ENCODE results near the gene GJC2. TPM values are rescaled to one million over a fixed set of nuclear protein-coding genes. Genes with fewer than 3 reads are reported as not detected.
A peak's percentile ranks its signal among the peaks of the same experiment; 100 is the strongest.

GJC2 gene
- polyA plus RNA-seq, 1 experiment = 1.2 TPM

DNA sequence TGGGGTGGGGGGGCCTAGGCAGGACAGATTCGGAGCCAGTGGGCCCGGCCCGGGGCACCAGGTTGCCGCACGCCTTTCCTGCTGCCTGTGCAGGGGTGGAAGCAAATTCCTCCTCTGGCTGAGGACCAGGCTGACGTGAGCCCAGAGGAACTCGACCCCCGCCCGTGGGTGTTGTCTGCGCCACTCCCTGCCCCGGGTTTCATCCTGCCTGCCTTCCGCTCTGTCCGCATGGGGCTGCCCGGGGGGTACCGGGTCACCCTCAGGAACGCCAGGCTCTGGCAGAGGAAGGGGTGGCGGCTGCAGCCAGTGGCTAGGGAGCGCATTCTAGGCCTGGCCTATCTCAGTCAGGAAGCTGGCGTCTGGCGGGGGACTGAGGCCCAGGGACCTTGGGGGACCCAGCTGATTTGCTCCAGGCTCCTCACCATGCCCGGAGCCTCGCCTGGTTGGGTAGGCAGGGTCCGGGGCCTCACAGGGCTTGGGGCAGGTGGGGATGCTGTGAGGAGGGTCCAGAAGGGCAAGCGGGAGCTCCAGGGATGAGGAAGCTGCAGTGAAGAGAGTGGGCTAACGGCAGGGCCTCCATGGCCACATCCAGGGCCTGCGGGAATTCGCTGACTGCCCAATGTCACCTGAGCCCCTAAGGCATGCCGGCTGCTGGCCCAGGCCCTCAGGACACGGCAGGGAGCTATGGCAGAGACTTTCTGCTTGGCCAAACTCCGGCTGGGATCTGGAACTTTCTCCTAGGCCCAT, 13.4 kb downstream of the GJC2 start:
- DNase-seq (ENCODE audit: low read depth, low spot score) = no peak
- H3K27me3 ChIP-seq (ENCODE audit: control insufficient read depth, insufficient read depth, low read length) = peaks cover 4% of the 10 kb centered on the region
- ChIA-PET CTCF (interaction anchor here (2.2 to 3.5 kb wide), 2 partner anchors 11 to 32 kb away, joined by 7 to 26 read pairs; no protein-coding TSS in a partner anchor), POLR2A (no interaction called here)
- no peak overlapping the region for H3K4me3 ChIP-seq (ENCODE audit: low read depth, low read length)
- peaks cover 2% of the 10 kb centered on the region; the same call in 1 of the 2 replicates for H3K9me3 ChIP-seq (ENCODE audit: control insufficient read depth, insufficient read depth, low read length)
- TF ChIP-seq, protein P1, sequence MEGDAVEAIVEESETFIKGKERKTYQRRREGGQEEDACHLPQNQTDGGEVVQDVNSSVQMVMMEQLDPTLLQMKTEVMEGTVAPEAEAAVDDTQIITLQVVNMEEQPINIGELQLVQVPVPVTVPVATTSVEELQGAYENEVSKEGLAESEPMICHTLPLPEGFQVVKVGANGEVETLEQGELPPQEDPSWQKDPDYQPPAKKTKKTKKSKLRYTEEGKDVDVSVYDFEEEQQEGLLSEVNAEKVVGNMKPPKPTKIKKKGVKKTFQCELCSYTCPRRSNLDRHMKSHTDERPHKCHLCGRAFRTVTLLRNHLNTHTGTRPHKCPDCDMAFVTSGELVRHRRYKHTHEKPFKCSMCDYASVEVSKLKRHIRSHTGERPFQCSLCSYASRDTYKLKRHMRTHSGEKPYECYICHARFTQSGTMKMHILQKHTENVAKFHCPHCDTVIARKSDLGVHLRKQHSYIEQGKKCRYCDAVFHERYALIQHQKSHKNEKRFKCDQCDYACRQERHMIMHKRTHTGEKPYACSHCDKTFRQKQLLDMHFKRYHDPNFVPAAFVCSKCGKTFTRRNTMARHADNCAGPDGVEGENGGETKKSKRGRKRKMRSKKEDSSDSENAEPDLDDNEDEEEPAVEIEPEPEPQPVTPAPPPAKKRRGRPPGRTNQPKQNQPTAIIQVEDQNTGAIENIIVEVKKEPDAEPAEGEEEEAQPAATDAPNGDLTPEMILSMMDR (IDR thresholded peaks at IDR 0.05; ENCODE audit: low read depth, low read length) = no peak
- no peak overlapping the region for H3K27ac ChIP-seq (ENCODE audit: low read depth, low read length)

DNA sequence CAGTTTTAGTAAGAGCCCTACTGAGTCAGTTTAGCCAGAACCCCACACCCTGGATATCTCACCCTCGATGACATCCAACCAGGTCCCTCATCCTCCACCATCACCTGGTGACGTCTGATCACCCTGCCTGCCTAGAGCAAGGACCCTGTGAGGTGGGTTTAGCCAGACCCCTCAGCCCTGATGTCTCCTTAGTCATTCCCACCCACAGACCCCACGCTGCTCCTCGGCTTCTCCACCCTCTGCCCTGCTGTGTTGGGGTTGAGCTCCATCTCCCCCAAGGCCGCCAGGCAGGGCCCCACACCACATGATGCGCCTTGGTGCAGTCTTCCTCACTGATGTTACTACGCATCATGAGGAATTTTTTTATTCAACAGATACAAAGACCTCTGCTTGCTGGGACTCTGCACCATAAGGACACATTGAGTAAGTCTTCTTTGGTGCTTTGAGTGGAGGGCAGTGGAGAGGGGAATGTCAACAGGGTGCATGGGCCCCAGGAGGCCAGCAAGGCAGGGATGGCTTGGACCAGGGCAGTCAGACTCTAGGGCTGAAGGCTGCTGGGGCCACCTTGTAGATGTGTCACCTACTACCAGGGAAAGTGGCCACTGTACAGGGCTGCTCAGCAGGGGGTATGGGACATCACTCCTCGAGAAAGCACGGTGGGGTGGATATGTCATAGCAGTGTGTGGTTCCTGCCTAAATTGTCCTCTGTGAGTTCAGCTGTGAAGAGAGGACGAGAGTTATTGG, 14.2 kb downstream of the GJC2 start:
- TF ChIP-seq, protein P1 (IDR thresholded peaks at IDR 0.05; ENCODE audit: low read depth, low read length) = no peak
- POLR2A ChIA-PET = interaction anchor here (1.9 kb wide), 1 partner anchor 24 kb away, joined by 11 read pairs; the partner anchor contains the start of gene GUK1
- H3K27ac ChIP-seq (ENCODE audit: low read depth, low read length) = no peak overlapping the region

GRCh38 chr1:228164561-228165371, 15.0 kb downstream of the GJC2 start:
- H3K27me3 ChIP-seq (ENCODE audit: control insufficient read depth, insufficient read depth, low read length) = no peaks in the 10 kb centered on the region
- H3K4me3 ChIP-seq (ENCODE audit: low read depth, low read length) = peak overlapping the region; percentile 72
- no peak for DNase-seq (ENCODE audit: low read depth, low spot score)
- TF ChIP-seq, protein P1 (IDR thresholded peaks at IDR 0.05; ENCODE audit: low read depth, low read length) = no peak
- peak overlapping the region; percentile 73 for H3K27ac ChIP-seq (ENCODE audit: low read depth, low read length)
- CTCF ChIA-PET = interaction anchor here (0.7 to 3.5 kb wide), 18 partner anchors 7 to 325 kb away, joined by 3 to 26 read pairs (median 6); partner anchors contain the start of gene GJC2
- POLR2A ChIA-PET = interaction anchor here (0.6 to 2.3 kb wide), 13 partner anchors 8 to 292 kb away, joined by 3 to 15 read pairs (median 4); partner anchors contain the start of genes GJC2, GUK1 and TRIM11
- H3K9me3 ChIP-seq (ENCODE audit: control insufficient read depth, insufficient read depth, low read length) = no peaks in the 10 kb centered on the region

More for the DNA sequence above, 14.2 kb downstream of the GJC2 start:
- no peak for DNase-seq (ENCODE audit: low read depth, low spot score)
- CTCF ChIA-PET = interaction anchor here (2.2 to 3.5 kb wide), 2 partner anchors 12 to 33 kb away, joined by 7 to 26 read pairs; no protein-coding TSS in a partner anchor
- Histone ChIP-seq H3K4me3 (ENCODE audit: low read depth, low read length) (no peak overlapping the region), H3K27me3 (ENCODE audit: control insufficient read depth, insufficient read depth, low read length) (peaks cover 4% of the 10 kb centered on the region), H3K9me3 (ENCODE audit: control insufficient read depth, insufficient read depth, low read length) (no peaks in the 10 kb centered on the region)

DNA sequence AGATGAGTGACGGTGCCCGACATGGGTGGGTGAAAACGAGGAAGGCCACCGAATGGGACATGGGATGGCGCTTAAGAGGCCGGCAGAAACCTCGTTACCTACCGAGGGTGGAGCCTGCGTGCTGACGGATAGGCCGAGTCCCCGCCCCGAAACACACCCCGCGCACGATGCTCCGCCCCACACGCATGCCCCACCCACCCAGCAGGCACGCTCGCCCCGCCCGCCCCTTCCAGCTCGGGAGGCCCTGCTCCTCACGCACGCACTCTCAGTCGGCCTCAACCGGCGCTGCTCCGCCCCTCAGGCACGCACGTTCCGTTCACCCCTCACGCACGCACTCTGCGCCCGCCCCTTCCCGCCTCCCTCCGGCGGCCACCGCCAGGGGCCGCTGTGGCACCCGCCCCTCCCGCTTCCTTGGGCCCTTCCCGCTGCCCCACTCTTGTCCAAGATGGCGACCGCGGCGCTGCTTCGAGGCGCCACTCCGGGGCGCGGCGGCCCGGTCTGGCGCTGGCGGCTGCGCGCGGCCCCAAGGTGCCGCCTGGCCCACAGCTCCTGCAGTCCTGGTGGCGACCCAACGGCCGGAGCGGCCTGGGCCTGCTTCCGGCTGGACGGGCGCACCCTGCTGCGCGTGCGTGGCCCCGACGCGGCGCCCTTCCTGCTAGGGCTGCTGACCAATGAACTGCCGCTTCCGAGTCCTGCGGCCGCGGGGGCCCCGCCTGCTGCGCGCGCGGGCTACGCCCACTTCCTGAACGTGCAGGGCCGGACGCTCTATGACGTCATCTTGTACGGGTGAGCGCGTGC, 15.8 kb downstream of the GJC2 start, which contains the start of gene IBA57:
Gene IBA57, plus strand, starts transcription at position 433 of the 798 bp plus-strand sequence. Its CDS starts 13 bp downstream, at position 446.
- peak within 1 kb of the TSS; percentile 75 for H3K4me3 ChIP-seq (ENCODE audit: low read depth, low read length)
- DNase-seq (ENCODE audit: low read depth, low spot score) = peak; percentile 97
- no peaks in the 10 kb centered on the region for H3K27me3 ChIP-seq (ENCODE audit: control insufficient read depth, insufficient read depth, low read length)
- TF ChIP-seq, protein P1 (IDR thresholded peaks at IDR 0.05; ENCODE audit: low read depth, low read length) = peak; percentile 83
- ChIA-PET CTCF (interaction anchor here (0.6 to 3.5 kb wide), 25 partner anchors 8 to 324 kb away, joined by 3 to 26 read pairs (median 4); partner anchors contain the start of gene GJC2), POLR2A (interaction anchor here (0.6 to 2.3 kb wide), 13 partner anchors 9 to 292 kb away, joined by 3 to 15 read pairs (median 4); partner anchors contain the start of genes GJC2, GUK1 and TRIM11)
- peak within 1 kb of the TSS; percentile 81 for H3K27ac ChIP-seq (ENCODE audit: low read depth, low read length)
- no peaks in the 10 kb centered on the region for H3K9me3 ChIP-seq (ENCODE audit: control insufficient read depth, insufficient read depth, low read length)

All from AG04450 (cell line).